Peyer's patch (tissue), 4 donors: ENCODE data around the gene GABRG3.

Experiments used
- POLR2A ChIP-seq, 2 donors: fragments of 450-650 bp; IDR thresholded peaks; one replicate each; pipeline ENCODE4 v1.5.1; 2017; ENCODE audit warnings: antibody characterized with exemption in 2 of 2, mild to moderate bottlenecking in 2 of 2, moderate library complexity in 2 of 2
- TF ChIP-seq, protein P1 (sequence below), 6 experiments: fragments of 450-650 bp in 4 of 6; fragments of 200-600 bp in 2 of 6; sonication (generic) in 1 of 6; IDR thresholded peaks; one replicate each; pipeline ENCODE4 v1.5.1; 2017 to 2019; ENCODE audit warnings: antibody characterized with exemption in 6 of 6, mild to moderate bottlenecking in 3 of 6, moderate library complexity in 1 of 6

DNA sequence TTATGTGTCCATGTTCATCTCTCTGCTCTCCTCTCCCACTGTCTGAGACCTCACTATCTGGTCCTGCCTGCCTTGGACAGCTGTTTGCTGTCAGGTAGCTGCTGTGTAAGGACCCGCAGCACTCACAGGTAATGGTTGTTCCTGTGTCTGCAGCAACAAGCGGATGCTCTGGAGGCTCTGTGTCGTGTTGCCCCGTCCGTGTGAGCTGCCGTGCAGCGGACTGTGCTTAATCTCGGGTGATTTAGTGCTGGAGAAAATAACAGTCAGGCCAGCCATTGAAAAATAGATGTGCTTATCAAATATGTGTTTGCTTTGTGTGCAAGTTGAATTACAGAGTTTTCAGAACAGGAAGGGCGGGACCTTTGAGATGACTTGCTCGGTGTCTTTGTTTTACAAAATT lies 121.4 kb downstream of the GABRG3 start:
- TF ChIP-seq, protein P1, sequence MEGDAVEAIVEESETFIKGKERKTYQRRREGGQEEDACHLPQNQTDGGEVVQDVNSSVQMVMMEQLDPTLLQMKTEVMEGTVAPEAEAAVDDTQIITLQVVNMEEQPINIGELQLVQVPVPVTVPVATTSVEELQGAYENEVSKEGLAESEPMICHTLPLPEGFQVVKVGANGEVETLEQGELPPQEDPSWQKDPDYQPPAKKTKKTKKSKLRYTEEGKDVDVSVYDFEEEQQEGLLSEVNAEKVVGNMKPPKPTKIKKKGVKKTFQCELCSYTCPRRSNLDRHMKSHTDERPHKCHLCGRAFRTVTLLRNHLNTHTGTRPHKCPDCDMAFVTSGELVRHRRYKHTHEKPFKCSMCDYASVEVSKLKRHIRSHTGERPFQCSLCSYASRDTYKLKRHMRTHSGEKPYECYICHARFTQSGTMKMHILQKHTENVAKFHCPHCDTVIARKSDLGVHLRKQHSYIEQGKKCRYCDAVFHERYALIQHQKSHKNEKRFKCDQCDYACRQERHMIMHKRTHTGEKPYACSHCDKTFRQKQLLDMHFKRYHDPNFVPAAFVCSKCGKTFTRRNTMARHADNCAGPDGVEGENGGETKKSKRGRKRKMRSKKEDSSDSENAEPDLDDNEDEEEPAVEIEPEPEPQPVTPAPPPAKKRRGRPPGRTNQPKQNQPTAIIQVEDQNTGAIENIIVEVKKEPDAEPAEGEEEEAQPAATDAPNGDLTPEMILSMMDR (IDR thresholded peaks at IDR 0.05) = no peak
- no peak for TF ChIP-seq POLR2A (IDR thresholded peaks at IDR 0.05)
